IPS-18a (cell line): ENCODE results near the gene ATP8A1.
"Not testable (repeated sequence)": the region's sequence is repeated elsewhere in the genome, so short reads cannot be mapped to it uniquely, and the experiment has no call there.

Experiments used
- H3K27ac ChIP-seq: one replicate; pipeline ENCODE4 v1.5.1; 2013; ENCODE audit warnings: low read length
- H3K27me3 ChIP-seq: one replicate; pipeline ENCODE4 v1.6.1; 2013; ENCODE audit warnings: mild to moderate bottlenecking, low read length; ENCODE audit not compliant: control insufficient read depth, insufficient read depth
- H3K36me3 ChIP-seq: one replicate; pipeline ENCODE4 v1.6.1; 2013; ENCODE audit warnings: low read depth, low read length; ENCODE audit not compliant: control insufficient read depth
- H3K4me1 ChIP-seq: one replicate; pipeline ENCODE4 v1.6.1; 2013; ENCODE audit warnings: low read depth, low read length; ENCODE audit not compliant: control insufficient read depth
- H3K4me3 ChIP-seq: one replicate; pipeline ENCODE4 v1.5.1; 2013; ENCODE audit warnings: low read length
- H3K9ac ChIP-seq: one replicate; pipeline ENCODE4 v1.6.1; 2013; ENCODE audit warnings: mild to moderate bottlenecking, low read length, moderate library complexity
- H3K9me3 ChIP-seq: one replicate; pipeline ENCODE4 v1.6.1; 2013; ENCODE audit warnings: low read depth, low read length; ENCODE audit not compliant: control insufficient read depth

The ATP8A1 gene

GRCh38 chr4:42489095-42489494, 167.8 kb downstream of the ATP8A1 start:
- Histone ChIP-seq H3K36me3 (no peaks in the 10 kb centered on the region), H3K4me1 (peaks cover 58% of the 10 kb centered on the region), H3K27ac (no peak overlapping the region), H3K9ac (no peak overlapping the region), H3K9me3 (no peaks in the 10 kb centered on the region), H3K4me3 (no peak overlapping the region), H3K27me3 (no peaks in the 10 kb centered on the region)

GRCh38 chr4:42488554-42488953, 168.4 kb downstream of the ATP8A1 start:
- H3K4me1 ChIP-seq = peaks cover 63% of the 10 kb centered on the region
- H3K27me3 ChIP-seq = no peaks in the 10 kb centered on the region
- peak overlapping the region; percentile 27 for H3K27ac ChIP-seq
- no peaks in the 10 kb centered on the region for H3K9me3 ChIP-seq
- no peaks in the 10 kb centered on the region for H3K36me3 ChIP-seq
- no peak overlapping the region for H3K4me3 ChIP-seq
- H3K9ac ChIP-seq = no peak overlapping the region

GRCh38 chr4:42488114-42488513, 168.8 kb downstream of the ATP8A1 start:
- no peaks in the 10 kb centered on the region for H3K27me3 ChIP-seq
- H3K4me3 ChIP-seq = no peak overlapping the region
- H3K9me3 ChIP-seq = no peaks in the 10 kb centered on the region
- H3K36me3 ChIP-seq = no peaks in the 10 kb centered on the region
- H3K9ac ChIP-seq = no peak overlapping the region
- peaks cover 68% of the 10 kb centered on the region for H3K4me1 ChIP-seq
- no peak overlapping the region for H3K27ac ChIP-seq

GRCh38 chr4:42487230-42487629, 169.7 kb downstream of the ATP8A1 start:
- Histone ChIP-seq H3K9me3 (no peaks in the 10 kb centered on the region), H3K4me1 (peaks cover 77% of the 10 kb centered on the region), H3K4me3 (no peak overlapping the region), H3K36me3 (no peaks in the 10 kb centered on the region), H3K27ac (no peak overlapping the region), H3K27me3 (no peaks in the 10 kb centered on the region), H3K9ac (no peak overlapping the region)

- H3K27me3 ChIP-seq, H3K4me3 ChIP-seq, H3K27ac ChIP-seq, H3K9me3 ChIP-seq, H3K9ac ChIP-seq, H3K36me3 ChIP-seq: not testable (repeated sequence)
- H3K4me1 ChIP-seq = peaks cover 78% of the 10 kb centered on the region
Observed at GRCh38 chr4:42486156-42486555, 170.7 kb downstream of the ATP8A1 start.

GRCh38 chr4:42484630-42485029, 172.3 kb downstream of the ATP8A1 start:
- H3K9me3 ChIP-seq = no peaks in the 10 kb centered on the region
- H3K27me3 ChIP-seq = no peaks in the 10 kb centered on the region
- peak overlapping the region; percentile 31 for H3K4me3 ChIP-seq
- no peaks in the 10 kb centered on the region for H3K36me3 ChIP-seq
- H3K4me1 ChIP-seq = peaks cover 73% of the 10 kb centered on the region
- H3K27ac ChIP-seq = peak overlapping the region; percentile 4
- H3K9ac ChIP-seq = no peak overlapping the region

- H3K9ac ChIP-seq = no peak overlapping the region
- peaks cover 67% of the 10 kb centered on the region for H3K4me1 ChIP-seq
- no peaks in the 10 kb centered on the region for H3K36me3 ChIP-seq
- no peak overlapping the region for H3K27ac ChIP-seq
- no peaks in the 10 kb centered on the region for H3K9me3 ChIP-seq
- H3K4me3 ChIP-seq = no peak overlapping the region
- H3K27me3 ChIP-seq = no peaks in the 10 kb centered on the region
Observed at GRCh38 chr4:42483426-42484379, 173.2 kb downstream of the ATP8A1 start.

GRCh38 chr4:42482516-42483327, 174.2 kb downstream of the ATP8A1 start:
- Histone ChIP-seq H3K27me3 (no peaks in the 10 kb centered on the region), H3K4me1 (peaks cover 60% of the 10 kb centered on the region), H3K4me3 (no peak overlapping the region), H3K27ac (peak overlapping the region; percentile 60), H3K9ac (peak overlapping the region; percentile 9), H3K9me3 (no peaks in the 10 kb centered on the region), H3K36me3 (no peaks in the 10 kb centered on the region)

GRCh38 chr4:42480717-42481116, 176.2 kb downstream of the ATP8A1 start:
- Histone ChIP-seq H3K36me3 (no peaks in the 10 kb centered on the region), H3K9me3 (no peaks in the 10 kb centered on the region)

GRCh38 chr4:42480281-42480680, 176.6 kb downstream of the ATP8A1 start:
- Histone ChIP-seq H3K9me3 (no peaks in the 10 kb centered on the region), H3K4me1 (peaks cover 37% of the 10 kb centered on the region), H3K9ac (no peak overlapping the region), H3K27ac (no peak overlapping the region), H3K36me3 (no peaks in the 10 kb centered on the region), H3K27me3 (no peaks in the 10 kb centered on the region), H3K4me3 (no peak overlapping the region)

More at GRCh38 chr4:42480717-42481116, 176.2 kb downstream of the ATP8A1 start:
- Histone ChIP-seq H3K4me1 (peaks cover 42% of the 10 kb centered on the region), H3K27ac (no peak overlapping the region), H3K27me3 (no peaks in the 10 kb centered on the region), H3K9ac (no peak overlapping the region), H3K4me3 (no peak overlapping the region)

GRCh38 chr4:42478946-42479345, 178.0 kb downstream of the ATP8A1 start:
- Histone ChIP-seq H3K36me3 (no peaks in the 10 kb centered on the region), H3K4me1 (peaks cover 24% of the 10 kb centered on the region), H3K9me3 (no peaks in the 10 kb centered on the region), H3K27ac (no peak overlapping the region), H3K4me3 (no peak overlapping the region), H3K9ac (no peak overlapping the region), H3K27me3 (no peaks in the 10 kb centered on the region)
